ENCODE data around the gene PLD3. TPM values are rescaled to one million over a fixed set of nuclear protein-coding genes. Genes with fewer than 3 reads are reported as not detected.
"Not testable (repeated sequence)": the region's sequence is repeated elsewhere in the genome, so short reads cannot be mapped to it uniquely, and the experiment has no call there.

Gene PLD3
- total RNA-seq, 1 donor from 2014 or later = 218 TPM

DNA sequence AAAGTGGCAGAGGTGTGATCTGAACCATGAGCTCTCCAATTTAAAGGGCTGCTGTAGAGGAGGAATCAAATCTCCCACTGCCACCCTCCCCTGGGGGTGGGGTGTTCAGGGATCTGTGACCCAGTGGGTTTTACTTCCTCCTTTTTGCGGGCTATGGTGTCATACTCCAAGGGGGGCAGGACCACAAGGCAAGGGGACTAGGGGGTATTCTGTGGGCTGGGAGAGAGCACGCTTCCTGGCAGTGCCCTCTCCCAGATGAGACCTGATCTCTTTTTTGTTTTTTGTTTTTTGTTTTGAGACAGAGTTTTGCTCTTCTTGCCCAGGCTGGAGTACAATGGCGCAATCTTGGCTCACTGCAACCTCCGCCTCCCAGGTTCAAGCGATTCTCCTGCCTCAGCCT, 10.3 kb downstream of the PLD3 start:
- ATAC-seq = peak; percentile 79
- no peak for DNase-seq (ENCODE audit: low spot score)
- intact Hi-C loops (cut with DNase I) = no loop called here

DNA sequence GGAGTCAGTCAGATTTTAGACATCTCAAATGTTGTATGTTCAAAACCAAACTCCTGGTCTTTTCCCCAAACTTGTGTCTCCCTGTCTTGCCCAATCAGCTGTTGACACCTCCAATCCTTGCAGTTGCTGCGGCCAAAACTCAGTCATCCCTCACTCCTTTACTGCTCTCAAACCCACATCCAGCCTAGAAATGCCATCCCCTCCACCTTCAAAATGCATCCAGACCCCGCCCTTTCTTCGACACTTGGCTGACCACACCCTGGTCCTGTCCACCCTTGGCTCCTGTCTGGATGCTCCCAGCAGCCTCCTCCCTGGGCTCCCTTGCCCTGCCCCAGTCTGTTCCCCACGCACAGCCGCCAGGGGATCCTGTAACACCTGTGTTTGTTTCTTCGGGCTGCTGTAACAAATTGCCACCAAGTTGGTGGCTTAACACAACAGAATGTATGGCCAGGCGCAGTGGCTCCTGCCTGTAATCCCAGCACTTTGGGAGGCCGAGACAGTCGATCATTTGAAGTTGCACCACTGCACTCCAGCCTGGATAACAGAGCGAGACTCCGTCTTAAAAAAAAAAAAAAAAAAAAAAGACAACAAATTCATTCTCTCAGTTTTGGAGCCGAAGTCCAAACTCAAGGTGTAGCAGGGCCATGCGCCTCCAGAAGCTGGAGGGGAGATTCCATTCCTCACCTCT, 11.7 kb downstream of the PLD3 start:
- intact Hi-C loops (cut with DNase I) = no loop called here
- DNase-seq (ENCODE audit: low spot score) = no peak
- no peak for ATAC-seq

DNA sequence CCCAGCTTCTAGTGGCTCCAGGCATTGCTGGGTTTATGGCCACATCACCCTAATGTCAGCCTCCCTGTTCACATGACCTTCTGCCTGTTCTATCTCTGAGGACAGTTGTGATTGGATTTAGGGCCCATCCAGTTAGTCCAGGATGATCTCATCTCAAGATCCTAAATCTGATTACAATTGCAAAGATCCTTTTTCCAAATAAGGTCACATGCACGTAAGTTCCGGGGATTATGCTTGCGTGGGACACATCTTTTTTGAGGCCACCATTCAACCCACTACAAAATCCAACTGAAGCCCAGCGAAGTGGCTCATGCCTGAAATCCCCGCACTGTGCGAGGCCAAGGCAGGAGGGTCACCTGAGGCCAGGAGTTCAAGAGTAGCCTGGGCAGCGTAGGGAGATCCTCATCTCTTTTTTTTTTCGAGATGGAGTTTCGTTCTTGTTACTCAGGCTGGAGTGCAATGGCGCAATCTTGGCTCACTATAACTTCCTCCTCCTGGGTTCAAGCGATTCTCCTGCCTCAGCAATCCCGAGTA, 12.3 kb downstream of the PLD3 start:
- intact Hi-C loops (cut with DNase I) = no loop called here
- ATAC-seq = no peak
- DNase-seq (ENCODE audit: low spot score) = no peak

DNA sequence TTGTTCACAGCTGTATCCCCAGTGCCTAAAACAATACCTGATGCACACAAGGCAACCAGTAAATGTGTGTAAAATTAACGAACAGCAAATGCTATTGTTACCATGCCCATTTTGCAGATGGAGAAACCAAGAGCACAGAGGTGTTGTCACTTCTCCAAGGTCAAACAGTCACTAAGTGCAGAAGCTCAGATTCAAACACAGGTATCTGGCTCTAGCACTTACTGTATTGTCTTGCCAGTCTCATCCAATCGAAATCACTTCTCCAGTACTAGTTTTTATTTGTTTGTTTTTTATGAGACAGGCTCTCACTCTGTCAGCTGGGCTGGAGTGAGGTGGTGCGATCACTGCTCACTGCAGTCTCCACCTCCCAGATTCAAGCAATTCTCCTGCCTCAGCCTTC, 13.7 kb downstream of the PLD3 start:
- intact Hi-C loops (cut with DNase I) = no loop called here
- DNase-seq (ENCODE audit: low spot score) (no peak), ATAC-seq (no peak)

DNA sequence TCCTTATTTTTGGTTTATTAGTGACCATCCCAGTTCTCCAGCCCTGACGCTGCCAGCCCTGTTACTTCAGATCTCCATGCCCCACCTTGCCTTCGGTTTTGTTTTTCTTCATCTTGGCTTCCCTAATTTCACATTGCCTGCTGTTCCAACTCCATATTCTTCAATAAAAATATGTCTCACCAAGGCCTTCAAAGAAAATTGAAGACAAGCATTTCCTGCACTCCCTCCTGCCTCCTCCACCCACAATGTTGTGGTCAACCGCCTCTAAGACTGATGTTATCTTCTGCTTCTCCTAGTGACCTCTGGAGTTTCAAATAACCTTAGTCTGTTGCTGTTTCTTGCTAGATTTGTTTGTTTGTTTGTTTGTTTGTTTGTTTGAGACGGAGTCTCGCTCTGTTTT, 14.6 kb downstream of the PLD3 start:
- intact Hi-C loops (cut with DNase I) = no loop called here
- ATAC-seq = no peak
- DNase-seq (ENCODE audit: low spot score) = no peak

DNA sequence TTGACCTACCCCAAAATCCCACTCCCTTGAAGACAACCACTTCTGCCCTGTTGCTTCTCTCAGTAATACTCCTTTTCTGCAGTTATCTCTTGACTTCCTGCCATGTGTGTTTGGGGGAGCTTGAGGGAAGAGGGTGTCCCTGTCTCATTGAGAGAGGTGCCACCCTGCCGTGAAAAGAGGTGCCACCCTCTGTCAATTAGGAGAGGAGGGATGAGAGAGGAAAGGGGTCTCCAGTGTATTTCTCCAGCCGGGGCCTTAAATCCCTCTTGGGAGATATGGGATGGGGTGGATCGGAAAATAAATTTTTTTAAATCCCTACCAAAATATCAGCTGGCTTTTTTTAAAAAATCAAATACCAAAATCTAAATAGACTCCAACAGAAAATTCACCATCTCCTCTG, 16.5 kb downstream of the PLD3 start:
- no peak for ATAC-seq
- no peak for DNase-seq (ENCODE audit: low spot score)
- intact Hi-C loops (cut with DNase I) = no loop called here

DNA sequence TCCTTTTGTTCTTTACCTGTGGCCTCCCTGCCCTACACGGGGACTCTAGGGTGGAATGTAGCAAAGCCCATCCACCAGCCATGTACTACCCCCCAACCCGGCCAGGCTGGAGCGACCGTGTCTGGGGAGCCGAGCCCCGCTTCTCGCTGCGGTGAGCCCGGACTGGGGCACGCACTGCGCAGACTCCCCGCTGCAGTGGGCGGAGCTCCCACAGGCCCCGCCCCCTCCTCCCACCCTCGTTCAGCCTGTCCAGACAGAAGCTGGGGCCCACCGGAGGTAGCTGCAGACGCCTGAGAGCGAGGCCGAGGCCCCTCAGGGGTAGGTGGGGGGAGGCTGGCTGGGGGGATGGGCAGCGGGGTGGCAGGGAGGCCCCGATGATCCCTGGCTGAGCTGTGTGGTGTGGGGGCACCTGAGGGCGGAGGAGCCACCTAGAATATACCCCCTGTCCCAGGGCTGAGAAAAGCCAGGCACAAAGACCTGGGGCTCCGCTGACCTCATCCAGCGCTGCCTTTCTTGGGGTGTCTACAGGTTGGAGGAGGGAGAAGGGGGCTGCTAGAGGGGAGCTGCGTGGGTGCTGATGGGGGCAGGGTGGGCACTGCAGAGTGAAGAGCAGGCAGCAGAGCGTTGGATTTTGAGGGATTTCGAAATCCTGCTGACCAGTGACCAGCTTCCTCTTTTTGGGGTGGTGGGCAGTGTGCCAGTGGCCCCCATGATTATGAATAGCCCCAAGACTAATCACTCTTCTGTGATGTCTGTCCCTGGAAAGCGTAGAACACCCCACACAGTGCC, 17.3 kb downstream of the PLD3 start:
- DNase-seq (ENCODE audit: low spot score) (peak; percentile 86), ATAC-seq (peak; percentile 91)
- intact Hi-C loops (cut with DNase I) = no loop called here

DNA sequence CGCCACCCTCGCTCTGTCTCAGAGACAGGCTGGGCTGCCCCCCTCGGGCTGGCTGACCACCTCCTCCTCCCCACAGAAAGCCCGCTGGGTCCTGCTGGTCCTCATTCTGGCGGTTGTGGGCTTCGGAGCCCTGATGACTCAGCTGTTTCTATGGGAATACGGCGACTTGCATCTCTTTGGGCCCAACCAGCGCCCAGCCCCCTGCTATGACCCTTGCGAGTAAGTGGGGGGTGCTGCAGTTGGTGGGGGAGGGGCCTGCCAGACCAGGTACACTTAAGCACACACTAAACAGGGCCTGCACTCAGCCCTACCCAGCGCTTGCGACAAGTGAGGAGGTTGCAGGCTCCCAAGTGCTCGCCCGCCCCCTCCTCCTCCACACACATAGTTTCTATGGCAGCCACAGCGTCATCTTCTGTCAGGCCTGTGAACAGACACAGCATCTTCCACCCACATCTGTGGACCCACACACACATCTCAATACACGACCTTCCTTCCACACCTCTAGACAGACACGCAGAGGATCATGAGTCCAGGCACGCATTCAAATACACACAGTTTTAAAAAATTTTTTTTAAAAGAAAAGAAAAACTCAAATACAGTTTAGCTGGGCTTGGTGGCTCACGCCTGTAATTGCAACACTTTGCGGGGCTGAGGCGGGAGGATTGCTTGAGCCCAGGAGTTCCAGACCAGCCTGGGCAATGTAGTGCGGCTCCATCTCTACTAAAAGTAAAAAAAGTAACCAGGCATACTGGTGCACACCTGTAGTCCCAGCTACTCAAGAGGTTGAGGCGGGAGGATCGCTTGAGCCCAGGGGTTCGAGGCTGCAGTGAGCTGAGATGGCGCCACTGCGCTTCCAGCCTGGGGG, 18.4 kb downstream of the PLD3 start:
- ATAC-seq = no peak
- no peak for DNase-seq (ENCODE audit: low spot score)
- intact Hi-C loops (cut with DNase I) = no loop called here

DNA sequence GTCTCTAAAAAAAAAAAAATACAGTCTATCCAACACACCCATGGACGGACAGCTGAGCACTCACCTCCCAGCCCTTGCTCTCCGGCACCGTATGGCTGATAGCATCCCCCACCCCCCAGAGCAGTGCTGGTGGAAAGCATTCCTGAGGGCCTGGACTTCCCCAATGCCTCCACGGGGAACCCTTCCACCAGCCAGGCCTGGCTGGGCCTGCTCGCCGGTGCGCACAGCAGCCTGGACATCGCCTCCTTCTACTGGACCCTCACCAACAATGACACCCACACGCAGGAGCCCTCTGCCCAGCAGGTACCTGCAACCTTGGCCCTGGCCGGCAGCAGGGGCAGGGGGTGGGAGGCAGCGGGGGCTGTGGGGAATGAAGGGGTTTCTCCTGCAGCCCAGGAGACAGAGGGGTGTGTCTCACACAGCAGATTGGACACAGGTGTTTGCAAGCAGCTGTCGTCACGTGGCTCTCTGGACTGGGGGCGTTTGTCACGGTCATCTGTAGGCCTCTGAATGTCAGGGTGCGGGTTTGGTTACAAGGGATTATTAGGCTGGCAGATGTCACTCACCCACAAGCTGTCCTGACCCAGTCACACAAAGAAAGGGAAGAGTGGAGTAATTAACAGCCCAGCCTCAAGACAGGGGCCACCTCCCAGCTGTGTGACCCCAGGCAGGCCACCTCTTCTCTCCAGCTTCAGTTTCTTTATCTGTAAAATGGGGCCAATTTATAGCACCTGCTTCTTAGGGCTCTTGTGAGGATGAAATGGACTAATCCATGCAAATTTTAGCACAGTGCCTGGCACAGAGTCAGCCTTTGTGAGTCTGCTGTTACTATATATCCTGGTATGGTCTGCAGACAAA, 19.3 kb downstream of the PLD3 start:
- no peak for DNase-seq (ENCODE audit: low spot score)
- intact Hi-C loops (cut with DNase I) = no loop called here
- no peak for ATAC-seq

DNA sequence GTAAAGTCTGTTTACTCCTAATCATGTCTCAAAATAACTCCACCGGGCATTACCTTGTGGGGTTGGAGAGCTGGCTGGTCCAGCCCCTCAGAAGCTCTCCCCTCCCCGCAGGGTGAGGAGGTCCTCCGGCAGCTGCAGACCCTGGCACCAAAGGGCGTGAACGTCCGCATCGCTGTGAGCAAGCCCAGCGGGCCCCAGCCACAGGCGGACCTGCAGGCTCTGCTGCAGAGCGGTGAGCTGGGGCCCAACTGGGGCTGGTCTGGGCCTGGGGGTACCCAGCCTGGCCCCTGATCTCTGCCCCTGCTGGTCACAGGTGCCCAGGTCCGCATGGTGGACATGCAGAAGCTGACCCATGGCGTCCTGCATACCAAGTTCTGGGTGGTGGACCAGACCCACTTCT, 21.3 kb downstream of the PLD3 start:
- DNase-seq (ENCODE audit: low spot score) (no peak), ATAC-seq (no peak)
- intact Hi-C loops (cut with DNase I) = no loop called here

DNA sequence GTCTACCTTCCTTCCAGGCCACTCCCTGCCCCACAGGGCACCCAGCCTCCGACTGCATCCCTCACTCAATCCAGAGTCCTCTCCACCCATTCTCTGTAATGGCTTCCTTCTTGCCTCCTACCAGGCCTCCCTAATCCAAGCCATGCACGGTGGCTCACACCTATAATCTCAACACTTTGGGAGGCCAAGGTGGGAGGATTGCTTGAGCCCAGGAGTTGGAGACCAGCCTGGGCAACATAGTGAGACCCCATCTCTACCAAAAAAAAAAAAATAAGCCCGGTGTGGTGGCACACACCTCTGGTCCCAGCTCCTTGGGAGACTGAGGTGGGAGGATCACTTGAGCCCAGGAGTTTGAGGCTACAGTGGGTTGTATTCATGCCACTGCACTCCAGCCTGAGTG, 21.8 kb downstream of the PLD3 start:
- DNase-seq (ENCODE audit: low spot score); intact Hi-C loops (cut with DNase I); ATAC-seq: not testable (repeated sequence)

DNA sequence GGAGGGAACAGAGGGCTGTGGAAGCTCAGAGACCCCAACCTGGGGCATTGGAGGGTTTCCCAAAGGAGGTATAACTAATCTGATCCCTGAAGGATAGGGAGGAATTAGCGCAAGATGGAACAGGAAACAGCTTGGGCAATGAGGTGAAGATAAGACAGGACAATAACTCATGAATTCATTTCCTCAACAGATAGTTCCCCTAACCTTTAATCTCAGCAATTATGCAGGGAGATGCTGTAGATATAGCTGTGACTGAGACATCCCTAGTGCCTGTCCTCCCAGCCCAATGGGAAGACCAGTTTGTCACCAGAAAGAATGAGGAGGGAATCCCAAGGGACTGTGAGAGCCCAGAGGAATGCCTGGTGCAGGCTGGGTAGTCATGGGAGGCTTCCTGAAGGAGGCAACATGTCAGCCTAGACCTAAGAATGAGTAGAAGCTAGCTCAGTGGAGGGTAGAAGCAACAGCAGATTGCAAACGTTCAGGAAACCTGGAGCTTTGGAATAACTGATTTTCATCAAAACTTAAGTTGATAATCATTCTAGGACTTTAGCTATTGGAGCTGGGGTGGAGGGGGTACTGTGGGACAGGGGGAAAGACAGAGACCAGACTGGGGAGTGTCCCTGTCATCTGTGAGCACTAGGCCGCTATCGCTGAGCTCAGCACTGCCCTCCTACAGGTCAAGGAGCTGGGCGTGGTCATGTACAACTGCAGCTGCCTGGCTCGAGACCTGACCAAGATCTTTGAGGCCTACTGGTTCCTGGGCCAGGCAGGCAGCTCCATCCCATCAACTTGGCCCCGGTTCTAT, 22.7 kb downstream of the PLD3 start:
- DNase-seq (ENCODE audit: low spot score) (no peak), ATAC-seq (no peak)
- intact Hi-C loops (cut with DNase I) = no loop called here

DNA sequence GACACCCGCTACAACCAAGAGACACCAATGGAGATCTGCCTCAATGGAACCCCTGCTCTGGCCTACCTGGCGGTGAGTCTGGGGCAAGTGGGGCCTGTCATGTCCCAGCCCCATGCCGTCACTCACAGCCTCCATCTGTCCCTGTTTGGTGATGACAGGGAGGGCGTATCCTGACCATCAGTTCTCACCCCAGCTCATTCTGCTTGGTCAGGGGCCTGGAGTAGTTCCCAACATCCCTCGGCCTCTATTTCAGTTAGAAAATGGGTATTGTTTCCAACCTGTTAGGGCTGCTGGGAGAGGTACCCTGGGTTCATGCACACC, 23.3 kb downstream of the PLD3 start:
- DNase-seq (ENCODE audit: low spot score) (no peak), ATAC-seq (no peak)
- intact Hi-C loops (cut with DNase I) = no loop called here

DNA sequence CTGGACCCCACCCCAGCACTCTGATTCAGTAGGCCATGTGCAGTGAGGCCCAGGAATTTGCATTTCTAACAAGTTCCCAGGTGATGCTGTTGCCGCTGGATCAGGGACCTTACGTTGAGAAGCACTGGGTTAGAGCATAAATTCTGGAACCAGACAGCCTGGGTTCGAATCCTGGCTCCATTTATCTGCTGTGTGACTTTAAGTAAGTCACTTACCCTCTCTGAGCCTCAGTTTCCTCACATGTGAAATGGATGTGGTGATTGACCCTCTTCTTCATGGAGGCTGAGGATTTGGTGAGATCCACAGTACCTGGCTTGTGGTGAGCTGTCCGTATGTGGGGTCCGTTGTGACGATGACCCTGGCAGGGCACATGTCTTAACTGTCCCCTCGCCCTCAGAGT, 25.6 kb downstream of the PLD3 start:
- DNase-seq (ENCODE audit: low spot score) = no peak
- intact Hi-C loops (cut with DNase I) = no loop called here
- no peak for ATAC-seq

DNA sequence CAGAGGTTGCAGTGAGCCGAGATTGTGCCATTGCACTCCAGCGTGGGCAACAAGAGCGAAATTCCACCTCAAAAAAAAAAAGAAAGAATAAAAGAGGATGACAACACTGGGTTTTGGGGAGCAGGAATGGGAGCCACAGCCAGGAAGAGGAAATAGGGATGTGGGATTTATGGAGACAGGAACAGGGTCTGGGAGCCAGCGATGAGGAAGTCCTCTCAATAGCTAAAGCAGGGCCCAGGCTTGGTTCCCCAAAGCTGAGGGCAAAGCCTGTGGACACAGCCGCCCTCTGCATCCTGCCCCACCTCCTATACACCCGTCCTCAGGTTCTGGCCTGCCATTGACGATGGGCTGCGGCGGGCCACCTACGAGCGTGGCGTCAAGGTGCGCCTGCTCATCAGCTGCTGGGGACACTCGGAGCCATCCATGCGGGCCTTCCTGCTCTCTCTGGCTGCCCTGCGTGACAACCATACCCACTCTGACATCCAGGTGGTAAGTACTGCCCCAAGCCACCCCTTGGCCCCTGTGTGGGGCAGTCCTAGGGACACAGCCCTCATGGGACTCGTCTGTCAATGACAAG, 27.9 kb downstream of the PLD3 start:
- ATAC-seq = peak; percentile 8
- no peak for DNase-seq (ENCODE audit: low spot score)
- intact Hi-C loops (cut with DNase I) = loop anchor here (5.0 kb wide), 1 partner anchor 794 kb away; no protein-coding TSS in a partner anchor

DNA sequence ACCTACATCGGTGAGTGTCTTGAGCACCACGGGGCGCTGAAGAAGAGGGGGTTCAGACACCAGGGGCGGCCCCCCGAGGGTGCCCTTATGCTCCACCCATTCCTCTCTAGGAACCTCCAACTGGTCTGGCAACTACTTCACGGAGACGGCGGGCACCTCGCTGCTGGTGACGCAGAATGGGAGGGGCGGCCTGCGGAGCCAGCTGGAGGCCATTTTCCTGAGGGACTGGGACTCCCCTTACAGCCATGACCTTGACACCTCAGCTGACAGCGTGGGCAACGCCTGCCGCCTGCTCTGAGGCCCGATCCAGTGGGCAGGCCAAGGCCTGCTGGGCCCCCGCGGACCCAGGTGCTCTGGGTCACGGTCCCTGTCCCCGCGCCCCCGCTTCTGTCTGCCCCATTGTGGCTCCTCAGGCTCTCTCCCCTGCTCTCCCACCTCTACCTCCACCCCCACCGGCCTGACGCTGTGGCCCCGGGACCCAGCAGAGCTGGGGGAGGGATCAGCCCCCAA, 29.4 kb downstream of the PLD3 start:
- intact Hi-C loops (cut with DNase I) = loop anchor here (5.0 kb wide), 1 partner anchor 796 kb away; no protein-coding TSS in a partner anchor
- ATAC-seq = no peak
- DNase-seq (ENCODE audit: low spot score) = no peak

DNA sequence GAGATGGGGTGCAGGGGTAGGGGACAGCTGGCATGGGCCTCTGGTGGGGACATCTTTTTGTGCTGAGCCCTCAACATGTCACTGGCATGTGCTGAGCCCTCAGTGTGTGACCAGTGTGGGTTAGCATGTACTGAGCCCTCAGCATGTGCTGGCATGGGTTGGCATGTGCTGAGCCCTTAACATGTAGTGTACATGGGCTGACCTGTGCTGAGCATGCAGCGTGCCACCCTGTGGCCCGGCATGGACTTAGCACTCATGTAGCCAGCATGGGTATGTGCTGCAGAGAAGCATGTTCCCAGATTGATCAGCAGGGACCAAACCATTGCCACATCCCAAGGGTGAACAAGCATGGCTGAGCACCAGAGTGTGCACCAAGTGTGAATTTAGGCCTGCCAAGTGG, 30.0 kb downstream of the PLD3 start:
- DNase-seq (ENCODE audit: low spot score) = no peak
- intact Hi-C loops (cut with DNase I) = loop anchor here (5.0 kb wide), 1 partner anchor 796 kb away; no protein-coding TSS in a partner anchor

More for the DNA sequence above, 30.0 kb downstream of the PLD3 start:
- no peak for ATAC-seq

Measured in sciatic nerve (tissue), 2 donors.